Heart left ventricle (tissue), 13 donors: ENCODE data around the gene HILPDA.

Source experiments
- CTCF ChIP-seq, 12 donors: fragments of 200-600 bp; sonication (generic) in 4 of 12; IDR thresholded peaks; one replicate each; pipeline versions ENCODE4 v1.5.0 to v1.8.0; 2018 to 2022; ENCODE audit warnings: antibody characterized with exemption in 12 of 12, mild to moderate bottlenecking in 5 of 12
- POLR2A ChIP-seq, 2 donors: fragments of 450-650 bp; IDR thresholded peaks; one replicate each; pipeline ENCODE4 v1.6.1; 2017; ENCODE audit warnings: antibody characterized with exemption in 2 of 2, mild to moderate bottlenecking in 2 of 2, moderate library complexity in 2 of 2
- donor health status: ischemic (EF 13 %, LVEDD 7.1; RV severe dilation, severe dysfunction).
- donor health status: DM: no; HTN: yes; CAD: no.
- donor health status: DM: no; HTN: no; CAD: no.
- donor health status: ischemic (EF 25% LVEDD 6.9; RV normal size, moderate dysfunction).
- donor health status: ischemic (EF 25% LVEDD 5.7; RV mildly dilated, moderate dysfunction).
- donor health status: ischemic (EF 35%, LVEDD 5.7; RV mildly dilated, moderate dysfunction).
- donor health status: nonischemic (EF 11% LVEDD 7.7; RV severe dilation, severe dysfunction).
- donor health status: DM: yes; HTN: yes; CAD: no.
- donor health status: PGD.
- donor health status: ischemic (EF 29% LVEDD 5.4; RV normal size, mild dysfunction).
- donor health status: nonischemic (EF 23%, LVEDD 6.1; RV moderate dilation, normal function).

GRCh38 chr7:128434413-128435326 is 21.0 kb upstream of the HILPDA start:
- TF ChIP-seq CTCF (IDR thresholded peaks at IDR 0.05) (no peak), POLR2A (IDR thresholded peaks at IDR 0.05) (no peak)
